Left colon (tissue), 2 donors: ENCODE results near the gene CRTC1. TPM values are rescaled to one million over a fixed set of nuclear protein-coding genes. Genes with fewer than 3 reads are reported as not detected.
A peak's percentile ranks its signal among the peaks of the same experiment; 100 is the strongest.
"Not testable (repeated sequence)": the region's sequence is repeated elsewhere in the genome, so short reads cannot be mapped to it uniquely, and the experiment has no call there.

Source experiments
- ATAC-seq: fragments of 200-7000 bp; cut with Tn5 transposase; one replicate; pipeline ENCODE4 v1.9.1; 2020; ENCODE audit warnings: mild to moderate bottlenecking, moderate library complexity
- DNase-seq, 2 donors: peaks; one replicate each; pipeline ENCODE4 v3.0.0-alpha.2; 2020
- intact Hi-C, 2 donors: fragments of 100-400 bp; cut with DNase I in 1 of 2; cut with micrococcal nuclease in 1 of 2; formaldehyde crosslinking; loops; one replicate each; pipeline versions ENCODE4 v1.11.2 to v1.14.0; 2022; cut with DNase I, micrococcal nuclease
- total RNA-seq, 2 donors: library from RNA; stranded (reverse); fragmentation: NEBNext Ultra II Directional; extraction: Animal tissue kit (Norgen Biotek cat#: 25700); gene quantifications; one replicate each; pipeline ENCODE4 v1.2.1, GENCODE V29; 2021
- donor health status: DM: no; HTN: no; CAD: no.
- donor health status: DM: yes; HTN: yes; CAD: no.

The CRTC1 gene
- total RNA-seq, 2 donors from 2014 or later = 10.2 TPM

- DNase-seq = no peak
- intact Hi-C loops = no loop called here
- no peak for ATAC-seq
These were observed 31.9 kb downstream of the CRTC1 start for GRCh38 chr19:18715416-18715815.

GRCh38 chr19:18716857-18717256 lies 33.4 kb downstream of the CRTC1 start:
- no peak for DNase-seq
- intact Hi-C loops = no loop called here
- no peak for ATAC-seq

GRCh38 chr19:18717601-18718000 lies 34.1 kb downstream of the CRTC1 start:
- ATAC-seq = no peak
- no peak for DNase-seq
- intact Hi-C loops = no loop called here

- DNase-seq = no peak
- intact Hi-C loops = no loop called here
- no peak for ATAC-seq
These were observed 34.6 kb downstream of the CRTC1 start for GRCh38 chr19:18718015-18718526.

- DNase-seq (no peak), ATAC-seq (no peak)
- intact Hi-C loops = no loop called here
These were observed 35.5 kb downstream of the CRTC1 start for GRCh38 chr19:18718846-18719458.

GRCh38 chr19:18719541-18719940 lies 36.1 kb downstream of the CRTC1 start:
- no peak for DNase-seq
- no peak for ATAC-seq
- intact Hi-C loops = no loop called here

- ATAC-seq = no peak
- intact Hi-C loops = no loop called here
These were observed 40.4 kb downstream of the CRTC1 start for GRCh38 chr19:18723871-18724377.

GRCh38 chr19:18725841-18726770 lies 42.6 kb downstream of the CRTC1 start:
- DNase-seq = no peak
- no peak for ATAC-seq
- intact Hi-C loops = no loop called here

More at GRCh38 chr19:18723871-18724377, 40.4 kb downstream of the CRTC1 start:
- no peak for DNase-seq

- no peak for DNase-seq
- intact Hi-C loops = no loop called here
- ATAC-seq = no peak
These were observed 43.4 kb downstream of the CRTC1 start for GRCh38 chr19:18726846-18727245.

GRCh38 chr19:18727602-18728001 lies 44.1 kb downstream of the CRTC1 start:
- DNase-seq, ATAC-seq, intact Hi-C loops: not testable (repeated sequence)

GRCh38 chr19:18729933-18730530 lies 46.6 kb downstream of the CRTC1 start:
- intact Hi-C loops = no loop called here

GRCh38 chr19:18730885-18731513 lies 47.5 kb downstream of the CRTC1 start:
- intact Hi-C loops = no loop called here
- DNase-seq (no peak), ATAC-seq (peak; percentile 31)

More at GRCh38 chr19:18729933-18730530, 46.6 kb downstream of the CRTC1 start:
- no peak for ATAC-seq
- DNase-seq = no peak

GRCh38 chr19:18731562-18732008 lies 48.1 kb downstream of the CRTC1 start:
- DNase-seq = peak in 1 of 2 donors; percentile 26

GRCh38 chr19:18733196-18733647 lies 49.7 kb downstream of the CRTC1 start:
- ATAC-seq (no peak), DNase-seq (peak in 1 of 2 donors; percentile 15)
- intact Hi-C loops = no loop called here

More at GRCh38 chr19:18731562-18732008, 48.1 kb downstream of the CRTC1 start:
- intact Hi-C loops = no loop called here
- ATAC-seq = peak; percentile 70

- DNase-seq, ATAC-seq, intact Hi-C loops: not testable (repeated sequence)
These were observed 50.4 kb downstream of the CRTC1 start for GRCh38 chr19:18733762-18734332.

GRCh38 chr19:18735324-18735723 lies 51.8 kb downstream of the CRTC1 start:
- no peak for DNase-seq

GRCh38 chr19:18735752-18736151 lies 52.3 kb downstream of the CRTC1 start:
- intact Hi-C loops = no loop called here
- ATAC-seq (no peak), DNase-seq (peak in 1 of 2 donors; percentile 13)

More at GRCh38 chr19:18735324-18735723, 51.8 kb downstream of the CRTC1 start:
- intact Hi-C loops = no loop called here
- ATAC-seq = no peak
